ENCODE results near the gene ASTN2. TPM values are rescaled to one million over a fixed set of nuclear protein-coding genes. Genes with fewer than 3 reads are reported as not detected.

ASTN2 gene
- total and polyA plus RNA-seq, 10 donors = 0.87 to 6.1 (median 3.7) TPM

DNA sequence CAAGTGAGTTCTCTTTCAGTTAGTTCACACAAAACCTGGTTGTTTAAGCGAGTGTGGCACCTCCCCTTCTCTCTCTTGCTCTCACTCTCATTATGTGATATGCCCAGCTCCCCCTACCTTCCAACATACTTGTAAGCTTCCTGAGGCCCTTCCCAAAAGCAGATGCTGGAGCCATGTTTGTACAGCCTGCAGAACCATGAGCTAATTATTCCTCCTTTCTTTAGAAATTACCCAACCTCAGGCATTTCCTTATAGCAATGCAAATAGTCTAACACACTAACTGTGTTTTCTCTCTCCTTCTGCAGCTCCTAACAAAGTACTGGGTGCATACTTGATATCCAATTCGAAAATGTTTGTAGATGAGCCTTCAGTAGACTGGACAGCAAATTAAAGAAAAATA lies 665.1 kb downstream of the ASTN2 start:
- TF ChIP-seq POLR2AphosphoS5 (IDR thresholded peaks at IDR 0.05) (no peak), POLR2A (IDR thresholded peaks at IDR 0.05) (no peak)
- TF ChIP-seq, protein P1, sequence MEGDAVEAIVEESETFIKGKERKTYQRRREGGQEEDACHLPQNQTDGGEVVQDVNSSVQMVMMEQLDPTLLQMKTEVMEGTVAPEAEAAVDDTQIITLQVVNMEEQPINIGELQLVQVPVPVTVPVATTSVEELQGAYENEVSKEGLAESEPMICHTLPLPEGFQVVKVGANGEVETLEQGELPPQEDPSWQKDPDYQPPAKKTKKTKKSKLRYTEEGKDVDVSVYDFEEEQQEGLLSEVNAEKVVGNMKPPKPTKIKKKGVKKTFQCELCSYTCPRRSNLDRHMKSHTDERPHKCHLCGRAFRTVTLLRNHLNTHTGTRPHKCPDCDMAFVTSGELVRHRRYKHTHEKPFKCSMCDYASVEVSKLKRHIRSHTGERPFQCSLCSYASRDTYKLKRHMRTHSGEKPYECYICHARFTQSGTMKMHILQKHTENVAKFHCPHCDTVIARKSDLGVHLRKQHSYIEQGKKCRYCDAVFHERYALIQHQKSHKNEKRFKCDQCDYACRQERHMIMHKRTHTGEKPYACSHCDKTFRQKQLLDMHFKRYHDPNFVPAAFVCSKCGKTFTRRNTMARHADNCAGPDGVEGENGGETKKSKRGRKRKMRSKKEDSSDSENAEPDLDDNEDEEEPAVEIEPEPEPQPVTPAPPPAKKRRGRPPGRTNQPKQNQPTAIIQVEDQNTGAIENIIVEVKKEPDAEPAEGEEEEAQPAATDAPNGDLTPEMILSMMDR (IDR thresholded peaks at IDR 0.05 in 8 of 11, conservative IDR thresholded peaks at IDR 0.05 in 3 of 11) = no peak
- Histone ChIP-seq H3K27me3 (replicated peaks in 1 of 7) (peaks cover 0 to 11% (median 0%) of the 10 kb centered on the region in 7 donors), H3K9me3 (peaks cover 0 to 3% (median 0%) of the 10 kb centered on the region in 8 donors), H3K36me3 (no peaks in the 10 kb centered on the region), H3K27ac (no peak overlapping the region), H3K4me1 (no peaks in the 10 kb centered on the region), H3K4me3 (no peak overlapping the region)
- WGBS, 5 donors = 69 to 85% (median 79%) methylated on average over 2 of the region's 2 CpGs
- intact Hi-C loops (cut with DNase I; ENCODE audit: low total_unique reads) = no loop called here
- DNase-seq = no peak

DNA sequence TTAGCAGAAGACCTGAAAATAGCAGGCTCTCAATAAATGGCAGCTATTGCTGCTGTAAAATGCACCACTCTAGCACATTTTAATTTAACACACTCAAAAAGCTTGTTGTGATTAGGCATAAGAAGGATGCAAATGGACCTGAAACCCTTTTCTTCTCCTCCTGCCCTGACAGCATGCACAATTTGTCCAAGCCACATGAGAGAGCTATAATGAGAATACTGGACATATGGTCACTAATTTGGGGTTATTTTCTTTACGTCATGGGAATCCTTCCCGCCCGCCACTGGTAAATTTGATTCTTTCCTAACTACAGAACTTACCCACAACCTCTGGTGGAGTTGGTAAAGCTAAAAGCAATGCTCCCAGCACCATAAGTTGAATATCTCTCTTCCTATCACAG lies 665.7 kb downstream of the ASTN2 start:
- H3K36me3 ChIP-seq = no peaks in the 10 kb centered on the region
- 85 to 97% (median 96%) methylated on average over 3 of the region's 3 CpGs for WGBS, 5 donors
- H3K9me3 ChIP-seq = peaks cover 0 to 2% (median 0%) of the 10 kb centered on the region in 8 donors
- intact Hi-C loops (cut with DNase I; ENCODE audit: low total_unique reads) = no loop called here
- TF ChIP-seq, protein P1 (IDR thresholded peaks at IDR 0.05 in 8 of 11, conservative IDR thresholded peaks at IDR 0.05 in 3 of 11) = no peak
- TF ChIP-seq POLR2AphosphoS5 (IDR thresholded peaks at IDR 0.05) (no peak), POLR2A (IDR thresholded peaks at IDR 0.05) (no peak)
- no peaks in the 10 kb centered on the region for H3K4me1 ChIP-seq
- no peak for DNase-seq
- no peak overlapping the region for H3K27ac ChIP-seq
- H3K27me3 ChIP-seq (replicated peaks in 1 of 7) = peaks cover 0 to 11% (median 0%) of the 10 kb centered on the region in 7 donors
- H3K4me3 ChIP-seq = no peak overlapping the region

DNA sequence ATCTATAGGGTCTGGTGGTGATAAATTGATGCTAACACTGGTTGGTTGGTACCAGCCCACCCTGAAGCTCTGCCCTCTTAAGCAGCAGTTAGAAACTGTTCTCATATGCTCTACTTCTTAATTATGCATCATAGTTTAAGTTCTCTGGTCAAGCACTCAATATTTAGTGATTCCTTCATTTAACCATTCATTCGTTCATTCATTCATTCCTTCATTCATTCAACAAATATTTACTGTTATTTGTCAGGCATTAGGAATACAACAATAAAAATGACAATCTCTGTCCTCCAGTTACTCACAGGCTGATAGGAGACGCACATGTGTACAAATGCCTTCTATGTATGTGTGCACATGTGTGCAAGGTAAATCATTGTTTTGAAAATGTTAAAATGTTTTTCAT lies 673.1 kb downstream of the ASTN2 start:
- H3K4me1 ChIP-seq = peaks cover 0 to 5% (median 2%) of the 10 kb centered on the region in 6 donors
- H3K36me3 ChIP-seq = no peaks in the 10 kb centered on the region
- no peaks in the 10 kb centered on the region for H3K9me3 ChIP-seq
- H3K27me3 ChIP-seq (replicated peaks in 1 of 7) = peaks cover 0 to 4% (median 0%) of the 10 kb centered on the region in 7 donors
- DNase-seq = no peak
- H3K4me3 ChIP-seq = no peak overlapping the region
- WGBS, 5 donors = 73 to 86% (median 79%) methylated on average over 2 of the region's 2 CpGs
- intact Hi-C loops (cut with DNase I; ENCODE audit: low total_unique reads) = no loop called here
- TF ChIP-seq, protein P1 (IDR thresholded peaks at IDR 0.05 in 8 of 11, conservative IDR thresholded peaks at IDR 0.05 in 3 of 11) = no peak
- TF ChIP-seq POLR2AphosphoS5 (IDR thresholded peaks at IDR 0.05) (no peak), POLR2A (IDR thresholded peaks at IDR 0.05) (no peak)
- H3K27ac ChIP-seq = no peak overlapping the region

DNA sequence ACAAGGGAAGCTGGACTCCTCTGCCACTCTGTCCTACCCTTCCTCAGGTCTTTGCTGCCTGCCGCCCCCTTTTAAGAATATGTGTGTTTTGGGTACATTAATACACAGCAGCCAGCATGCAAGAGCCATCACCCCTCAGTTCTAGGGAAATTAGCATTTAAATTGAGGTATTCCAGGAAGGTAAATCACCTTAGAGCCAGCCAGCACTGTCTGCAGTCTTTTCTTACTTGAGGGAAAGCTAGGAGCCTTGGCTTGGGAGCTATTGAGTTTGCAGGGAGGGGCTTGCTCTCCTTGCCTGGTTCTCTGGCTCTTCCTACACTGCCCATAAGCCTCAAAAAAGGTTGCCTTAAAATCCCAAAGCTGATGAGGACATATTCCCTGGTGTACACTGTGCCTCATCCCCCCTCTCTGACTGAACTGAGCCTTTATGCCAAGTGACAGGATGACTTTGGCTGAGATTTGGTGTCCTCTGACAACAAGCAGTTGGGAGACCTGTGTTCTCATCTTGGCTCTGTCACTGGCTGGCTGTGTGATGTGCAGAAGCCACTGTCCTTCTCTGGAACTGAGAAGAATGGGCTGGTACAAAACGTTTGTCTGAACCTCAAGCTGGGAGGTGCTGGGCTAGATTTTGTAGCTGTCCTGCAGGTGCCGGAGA lies 673.6 kb downstream of the ASTN2 start:
- no peaks in the 10 kb centered on the region for H3K9me3 ChIP-seq
- H3K36me3 ChIP-seq = no peaks in the 10 kb centered on the region
- intact Hi-C loops (cut with DNase I; ENCODE audit: low total_unique reads) = no loop called here
- H3K27me3 ChIP-seq (replicated peaks in 1 of 7) = peaks cover 0 to 9% (median 0%) of the 10 kb centered on the region in 7 donors
- no peak for DNase-seq
- no peak overlapping the region for H3K4me3 ChIP-seq
- H3K27ac ChIP-seq = no peak overlapping the region
- peaks cover 0 to 7% (median 2%) of the 10 kb centered on the region in 6 donors for H3K4me1 ChIP-seq
- 63 to 82% (median 71%) methylated on average over 3 of the region's 3 CpGs for WGBS, 5 donors
- TF ChIP-seq, protein P1 (IDR thresholded peaks at IDR 0.05 in 8 of 11, conservative IDR thresholded peaks at IDR 0.05 in 3 of 11) = no peak
- TF ChIP-seq POLR2A (IDR thresholded peaks at IDR 0.05) (no peak), POLR2AphosphoS5 (IDR thresholded peaks at IDR 0.05) (no peak)

Measured in spleen (tissue), 11 donors.